Measurements from ENCODE around the gene SMIM3.

DNA sequence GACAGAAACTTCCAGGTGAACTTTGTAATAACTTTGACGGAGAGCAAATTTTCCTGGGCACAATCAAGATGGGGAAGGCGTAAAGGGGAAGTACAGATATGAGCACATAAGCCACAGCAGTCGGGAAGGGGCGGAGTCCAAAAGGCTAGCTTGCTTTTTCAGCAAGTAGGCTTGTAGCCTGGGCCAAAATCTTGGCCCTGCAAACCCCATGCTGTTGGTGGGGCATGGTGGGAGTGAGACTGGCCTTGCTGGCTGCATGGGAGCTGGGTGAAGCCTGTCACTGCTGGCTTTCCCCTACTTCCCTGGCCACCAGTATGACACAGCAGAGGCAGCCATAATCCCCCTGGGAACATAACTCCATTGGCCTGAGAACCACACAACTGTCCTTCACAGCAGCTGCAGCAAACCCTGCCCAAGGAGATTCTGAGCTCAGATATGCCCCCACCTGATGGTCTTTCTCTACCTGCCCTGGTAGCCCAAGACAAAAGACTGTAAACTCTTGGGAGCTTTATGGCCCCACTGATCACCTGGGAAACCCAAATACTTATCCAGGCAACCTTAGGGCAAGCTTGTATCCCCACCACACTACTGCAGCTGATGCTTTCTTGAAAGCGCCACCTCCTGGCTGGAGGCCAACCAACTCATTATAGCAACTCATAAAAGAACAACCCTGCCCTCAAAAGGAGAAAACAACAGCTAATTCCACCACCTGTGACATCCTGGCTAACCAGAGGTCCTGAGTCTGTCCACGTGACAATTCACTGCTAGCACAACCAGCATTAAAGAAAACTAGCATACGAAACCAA is 43.8 kb upstream of the SMIM3 start:
- TF ChIP-seq POLR2A (IDR thresholded peaks at IDR 0.05) (no peak), CTCF (IDR thresholded peaks at IDR 0.05) (no peak)
